HepG2 (cell line): ENCODE results near the gene GALNT11. TPM values are rescaled to one million over a fixed set of nuclear protein-coding genes. Genes with fewer than 3 reads are reported as not detected.

Source experiments
- ATAC-seq: fragments of 200-7000 bp; cut with Tn5 transposase; 3 replicates; pipeline ENCODE4 v1.9.1; 2020; ENCODE audit warnings: mild to moderate bottlenecking, moderate library complexity
- BruUV-seq: library from RNA; stranded (reverse); fragments of 400-500 nt; replicated peaks from 2 replicates; lab custom pipeline; 2021; lab: Mats Ljungman, UMichigan
- CTCF ChIA-PET: fragments of 300-600 bp; formaldehyde crosslinking; extraction: SDS; loops from one replicate; lab custom pipeline; 2021; ENCODE audit warnings: low total read pairs, inconsistent platforms, low intra/inter-chr PET ratio; lab: Yijun Ruan, JAX
- POLR2A ChIA-PET: fragments of 350-600 bp; sonication (Branson Sonifier 250); formaldehyde crosslinking; loops from one replicate; lab custom pipeline; 2020; ENCODE audit warnings: antibody characterized with exemption, inconsistent platforms; lab: Yijun Ruan, JAX
- DNase-seq: peaks from one replicate; pipeline ENCODE4 v3.0.0-alpha.2; 2015; ENCODE audit warnings: low spot score
- FAIRE-seq: peaks from 3 replicates; lab custom pipeline; 2011; peaks lifted over from hg19 to GRCh38; lab: Jason Lieb, UNC
- H2AFZ ChIP-seq: one replicate; pipeline ENCODE4 v1.6.1; 2011; ENCODE audit warnings: low read length, inconsistent platforms
- H3K27ac ChIP-seq: fragments of 300-600 bp; 3 replicates; pipeline ENCODE4 v1.8.0; 2011; ENCODE audit warnings: mixed run types, mild to moderate bottlenecking, mixed read lengths, low read length, inconsistent platforms; ENCODE audit not compliant: insufficient read depth; ENCODE audit errors: extremely low read length
- H3K27me3 ChIP-seq, 2 experiments: fragments of 200-600 bp in 1 of 2; 2 replicates in 1 of 2; 3 replicates in 1 of 2; pipeline versions ENCODE4 v1.6.0 to v1.8.0; 2011; ENCODE audit warnings: low read length in 2 of 2, mild to moderate bottlenecking in 2 of 2, moderate library complexity in 2 of 2, inconsistent platforms in 1 of 2; ENCODE audit not compliant: insufficient read depth in 2 of 2, control insufficient read depth in 1 of 2
- H3K36me3 ChIP-seq, 2 experiments: fragments of 200-600 bp in 1 of 2; replicated peaks in 1 of 2; 2 replicates in 1 of 2; 3 replicates in 1 of 2; pipeline versions ENCODE4 v1.5.1 to v1.8.0; 2011; ENCODE audit warnings: low read length in 2 of 2, inconsistent platforms in 1 of 2; ENCODE audit not compliant: insufficient read depth in 2 of 2, control insufficient read depth in 1 of 2
- H3K4me1 ChIP-seq: 2 replicates; pipeline ENCODE4 v1.5.1; 2012; ENCODE audit warnings: low read length, inconsistent platforms; ENCODE audit not compliant: insufficient read depth
- H3K4me2 ChIP-seq: 2 replicates; pipeline ENCODE4 v1.6.0; 2011; ENCODE audit warnings: low read depth, low read length, inconsistent platforms
- H3K4me3 ChIP-seq, 3 experiments: fragments of 200-600 bp in 1 of 3; sonication (generic), shearing (Covaris generic) in 1 of 3; replicated peaks in 1 of 3; 2 replicates each; pipeline ENCODE4 v1.5.1; 2011 to 2016; ENCODE audit warnings: low read length in 3 of 3, inconsistent platforms in 2 of 3, low read depth in 2 of 3, mild to moderate bottlenecking in 2 of 3, control low read depth in 1 of 3, mixed read lengths in 1 of 3; ENCODE audit not compliant: insufficient read depth in 1 of 3
- H3K79me2 ChIP-seq: one replicate; pipeline ENCODE4 v1.6.1; 2011; ENCODE audit warnings: low read length, inconsistent platforms; ENCODE audit not compliant: insufficient read depth
- H3K9ac ChIP-seq: 2 replicates; pipeline ENCODE4 v1.6.0; 2011; ENCODE audit warnings: mild to moderate bottlenecking, low read depth, low read length, inconsistent platforms; ENCODE audit not compliant: insufficient read depth
- H3K9me3 ChIP-seq: 2 replicates; pipeline ENCODE4 v1.5.1; 2012; ENCODE audit warnings: mild to moderate bottlenecking, low read length
- H4K20me1 ChIP-seq: 2 replicates; pipeline ENCODE4 v1.6.0; 2011; ENCODE audit warnings: inconsistent platforms, mild to moderate bottlenecking, low read length, moderate library complexity; ENCODE audit not compliant: insufficient read depth
- ARHGAP35 ChIP-seq: sonication (generic); formaldehyde crosslinking; IDR thresholded peaks from 2 replicates; pipeline ENCODE4 v1.9.0; 2022; ENCODE audit warnings: mild to moderate bottlenecking, inconsistent platforms, moderate library complexity, missing genetic modification reagents, borderline replicate concordance
- HDAC1 ChIP-seq: sonication (generic); formaldehyde crosslinking; IDR thresholded peaks from 2 replicates; pipeline ENCODE4 v1.5.1; 2020; ENCODE audit warnings: mild to moderate bottlenecking, missing genetic modification reagents
- KDM1A ChIP-seq: IDR thresholded peaks from 2 replicates; pipeline ENCODE4 v1.6.1; 2016; ENCODE audit warnings: missing compliant biosample characterization
- KLF11 ChIP-seq: IDR thresholded peaks from 2 replicates; pipeline ENCODE4 v1.6.1; 2016; ENCODE audit warnings: missing compliant biosample characterization
- MTA3 ChIP-seq: sonication (generic); formaldehyde crosslinking; IDR thresholded peaks from 2 replicates; pipeline ENCODE4 v1.4.0; 2020; ENCODE audit warnings: missing genetic modification reagents
- MTF1 ChIP-seq: sonication (generic); formaldehyde crosslinking; IDR thresholded peaks from 2 replicates; pipeline ENCODE4 v1.5.0; 2020; ENCODE audit warnings: missing genetic modification reagents
- SIX4 ChIP-seq: sonication (generic); formaldehyde crosslinking; IDR thresholded peaks from 2 replicates; pipeline ENCODE4 v1.4.0; 2020; ENCODE audit warnings: missing genetic modification reagents
- SMARCE1 ChIP-seq: fragments of 450-650 bp; IDR thresholded peaks from 2 replicates; pipeline ENCODE4 v1.6.1; 2017; ENCODE audit warnings: borderline replicate concordance
- SP5 ChIP-seq: IDR thresholded peaks from 2 replicates; pipeline ENCODE4 v1.6.1; 2016; ENCODE audit warnings: low read depth, borderline replicate concordance
- TFAP4 ChIP-seq: sonication (generic); IDR thresholded peaks from 2 replicates; pipeline ENCODE4 v1.6.1; 2016; ENCODE audit warnings: low read depth, borderline replicate concordance
- ZFY ChIP-seq: sonication (generic); formaldehyde crosslinking; IDR thresholded peaks from 2 replicates; pipeline ENCODE4 v1.4.0; 2020; ENCODE audit warnings: missing genetic modification reagents
- ZNF407 ChIP-seq: sonication (generic); formaldehyde crosslinking; IDR thresholded peaks from one replicate; pipeline ENCODE4 v1.5.1; 2020; ENCODE audit warnings: mild to moderate bottlenecking, missing genetic modification reagents; ENCODE audit errors: not compliant biosample characterization
- ZNF558 ChIP-seq: sonication (generic); formaldehyde crosslinking; IDR thresholded peaks from 2 replicates; pipeline ENCODE4 v1.9.0; 2022; ENCODE audit warnings: mild to moderate bottlenecking, missing genetic modification reagents, borderline replicate concordance
- ZNF749 ChIP-seq: sonication (generic); formaldehyde crosslinking; IDR thresholded peaks from 2 replicates; pipeline ENCODE4 v1.8.0; 2022; ENCODE audit warnings: mild to moderate bottlenecking, missing genetic modification reagents, moderate library complexity, borderline replicate concordance
- ZNF816 ChIP-seq: sonication (generic); formaldehyde crosslinking; IDR thresholded peaks from 2 replicates; pipeline ENCODE4 v1.8.0; 2022; ENCODE audit warnings: missing genetic modification reagents, mild to moderate bottlenecking, borderline replicate concordance
- WGBS: methylation state at CpG from one replicate; pipeline ENCODE4 v1.1.6; 2017; ENCODE audit warnings: low lambda C conversion rate; 5-methylcytosine and 5-hydroxymethylcytosine counted together
- in situ Hi-C: cut with HindIII; loops from 2 replicates; pipeline ENCODE4 v1.10.0; 2017; ENCODE audit warnings: low pct_unique_long_range_greater_than_20kb; ENCODE audit not compliant: extremely low pct_ligation_motif_present
- intact Hi-C: fragments of 100-400 bp; cut with micrococcal nuclease; formaldehyde crosslinking; loops from one replicate; pipeline ENCODE4 v1.10.0; 2022; ENCODE audit not compliant: unreplicated experiment
- polyA plus RNA-seq, 8 experiments: library from polyadenylated mRNA; depleted of rRNA in 3 of 8; stranded (reverse) in 7 of 8; unstranded in 1 of 8; fragments of >200 nt; fragmentation: Illumina TruSeq in 4 of 8; extraction: Trizol in 4 of 8; gene quantifications; 2 replicates each; pipeline versions ENCODE4 v1.2.1 to v1.2.3, GENCODE V29; 2011 to 2016; ENCODE audit warnings: low read depth in 4 of 8, missing spikeins in 1 of 8, mixed read lengths in 1 of 8; ENCODE audit not compliant: insufficient read depth in 1 of 8
- total RNA-seq, 5 experiments: library from RNA; depleted of rRNA; stranded (reverse); fragments of >200 nt; fragmentation: Illumina TruSeq; extraction: Trizol; gene quantifications; 2 replicates each; pipeline ENCODE4 v1.2.3, GENCODE V29; 2016; ENCODE audit warnings: low read depth in 1 of 5
- TF ChIP-seq, protein P1 (sequence below): sonication (generic); formaldehyde crosslinking; IDR thresholded peaks from 2 replicates; pipeline ENCODE4 v1.4.0; 2020; ENCODE audit warnings: missing genetic modification reagents; ENCODE audit errors: not compliant biosample characterization
- TF ChIP-seq, protein P2 (sequence below): IDR thresholded peaks from 2 replicates; pipeline ENCODE4 v1.6.1; 2016; ENCODE audit warnings: missing genetic modification reagents, missing compliant biosample characterization

GALNT11 gene
- total and polyA plus RNA-seq, 2 of the 13 experiments (the other 11 are each of a cell fraction or from before 2014, with no cell fraction given): 9.3 to 16.3 TPM

DNA sequence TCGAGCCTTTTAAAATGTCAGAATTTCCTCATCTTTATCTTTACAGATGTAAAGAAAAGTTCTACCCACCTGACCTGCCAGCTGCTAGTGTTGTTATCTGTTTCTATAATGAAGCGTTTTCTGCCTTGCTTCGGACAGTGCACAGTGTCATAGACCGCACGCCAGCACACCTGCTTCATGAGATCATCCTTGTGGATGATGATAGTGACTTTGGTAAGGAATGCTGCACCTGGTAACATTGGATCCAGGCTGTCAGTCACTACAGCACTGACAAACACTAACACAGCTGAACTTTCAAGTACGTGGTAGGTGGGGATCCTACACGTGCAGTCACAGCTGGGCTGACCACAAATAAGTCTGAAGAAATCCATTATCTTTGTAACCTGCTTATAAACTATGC is 77.6 kb downstream of the GALNT11 start:
- in situ Hi-C loops (no loop called here), intact Hi-C loops (no loop called here)
- CTCF ChIA-PET: no interaction called here
- ATAC-seq: no peak
- no peaks in the 10 kb centered on the region for H3K4me1 ChIP-seq
- peaks cover 0 to 7% of the 10 kb centered on the region in 2 experiments; a peak in 2 of 5 replicates for H3K36me3 ChIP-seq
- DNase-seq: no peak
- no peaks in the 10 kb centered on the region for H3K9me3 ChIP-seq
- BruUV-seq: no TSS peak
- POLR2A ChIA-PET: no interaction called here
- no peak for FAIRE-seq
- no peaks in the 10 kb centered on the region for H4K20me1 ChIP-seq
- 97% methylated on average over 7 of the region's 7 CpGs for WGBS
- no peaks in the 10 kb centered on the region for H3K27me3 ChIP-seq
- H3K79me2 ChIP-seq: no peaks in the 10 kb centered on the region
- TF ChIP-seq, protein P1, sequence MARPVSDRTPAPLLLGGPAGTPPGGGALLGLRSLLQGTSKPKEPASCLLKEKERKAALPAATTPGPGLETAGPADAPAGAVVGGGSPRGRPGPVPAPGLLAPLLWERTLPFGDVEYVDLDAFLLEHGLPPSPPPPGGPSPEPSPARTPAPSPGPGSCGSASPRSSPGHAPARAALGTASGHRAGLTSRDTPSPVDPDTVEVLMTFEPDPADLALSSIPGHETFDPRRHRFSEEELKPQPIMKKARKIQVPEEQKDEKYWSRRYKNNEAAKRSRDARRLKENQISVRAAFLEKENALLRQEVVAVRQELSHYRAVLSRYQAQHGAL (CRISPR knock-in tag): no peak
- no peak for TF ChIP-seq HDAC1 (CRISPR knock-in tag)
- no peak for TF ChIP-seq ARHGAP35 (CRISPR knock-in tag)
- TF ChIP-seq ZNF558 (CRISPR knock-in tag): no peak
- no peak for TF ChIP-seq ZNF749
- TF ChIP-seq MTF1: no peak
- TF ChIP-seq MTA3 (CRISPR knock-in tag): no peak
- no peak for TF ChIP-seq ZNF816
- TF ChIP-seq ZFY (CRISPR knock-in tag): no peak
- TF ChIP-seq TFAP4: no peak
- TF ChIP-seq ZNF407 (CRISPR knock-in tag): no peak
- no peak for TF ChIP-seq SP5 (CRISPR knock-in tag)
- no peak for TF ChIP-seq SIX4 (CRISPR knock-in tag)
- TF ChIP-seq KDM1A (CRISPR knock-in tag): no peak
- TF ChIP-seq SMARCE1: no peak
- TF ChIP-seq KLF11 (CRISPR knock-in tag): no peak
- TF ChIP-seq, protein P2, sequence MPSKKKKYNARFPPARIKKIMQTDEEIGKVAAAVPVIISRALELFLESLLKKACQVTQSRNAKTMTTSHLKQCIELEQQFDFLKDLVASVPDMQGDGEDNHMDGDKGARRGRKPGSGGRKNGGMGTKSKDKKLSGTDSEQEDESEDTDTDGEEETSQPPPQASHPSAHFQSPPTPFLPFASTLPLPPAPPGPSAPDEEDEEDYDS: no peak
- no peak overlapping the region for H3K4me2 ChIP-seq
- H3K27ac ChIP-seq: no peak overlapping the region
- H3K4me3 ChIP-seq: no peak overlapping the region
- H3K9ac ChIP-seq: no peak overlapping the region
- H2AFZ ChIP-seq: no peak overlapping the region
